GM23338 (cell line): ENCODE measurements around the gene GDF11. TPM values are rescaled to one million over a fixed set of nuclear protein-coding genes. Genes with fewer than 3 reads are reported as not detected.
A peak's percentile ranks its signal among the peaks of the same experiment; 100 is the strongest.

Experiments
- ATAC-seq: fragments of 200-7000 bp; cut with Tn5 transposase; 3 replicates; pipeline ENCODE4 v1.9.1; 2020
- DNase-seq: peaks from one replicate; pipeline ENCODE4 v3.0.0-alpha.2; 2015; ENCODE audit warnings: low spot score
- H2AFZ ChIP-seq: fragments of 200-600 bp; sonication (generic); 2 replicates; pipeline ENCODE4 v1.8.0; 2016; ENCODE audit warnings: antibody characterized with exemption, mild to moderate bottlenecking, moderate library complexity
- H3F3A ChIP-seq: fragments of 200-600 bp; sonication (generic); replicated peaks from 2 replicates; pipeline ENCODE4 v1.8.0; 2017; ENCODE audit warnings: antibody characterized with exemption, mixed run types, low read depth
- H3K27ac ChIP-seq: fragments of 200-600 bp; sonication (generic); 2 replicates; pipeline ENCODE4 v1.6.1; 2016; ENCODE audit warnings: low read depth
- H3K27me3 ChIP-seq: fragments of 200-600 bp; sonication (generic); 2 replicates; pipeline ENCODE4 v1.8.0; 2016; ENCODE audit warnings: mild to moderate bottlenecking, mixed run types, moderate library complexity; ENCODE audit not compliant: insufficient read depth
- H3K36me3 ChIP-seq: fragments of 200-600 bp; sonication (generic); 2 replicates; pipeline ENCODE4 v1.8.0; 2016; ENCODE audit warnings: mild to moderate bottlenecking; ENCODE audit not compliant: insufficient read depth
- H3K4me1 ChIP-seq: fragments of 200-600 bp; sonication (generic); 2 replicates; pipeline ENCODE4 v1.8.0; 2016; ENCODE audit warnings: mild to moderate bottlenecking, moderate library complexity; ENCODE audit not compliant: insufficient read depth
- H3K4me2 ChIP-seq: fragments of 200-600 bp; sonication (generic); 2 replicates; pipeline ENCODE4 v1.7.1; 2017; ENCODE audit warnings: mixed run types
- H3K4me3 ChIP-seq: fragments of 200-600 bp; sonication (generic); 2 replicates; pipeline ENCODE4 v1.6.1; 2016; ENCODE audit warnings: mixed run types
- H3K79me2 ChIP-seq: fragments of 200-600 bp; sonication (generic); replicated peaks from 2 replicates; pipeline ENCODE4 v1.8.0; 2017; ENCODE audit warnings: mild to moderate bottlenecking; ENCODE audit not compliant: insufficient read depth
- H3K9me2 ChIP-seq: fragments of 200-600 bp; sonication (generic); 2 replicates; pipeline ENCODE4 v1.8.0; 2017; ENCODE audit not compliant: insufficient read depth
- H4K20me1 ChIP-seq: fragments of 200-600 bp; sonication (generic); replicated peaks from 2 replicates; pipeline ENCODE4 v1.8.0; 2017; ENCODE audit warnings: mild to moderate bottlenecking; ENCODE audit not compliant: insufficient read depth
- H3K27ac Mint-ChIP-seq: 2 replicates; pipeline ENCODE4 v1.8.0; 2020; ENCODE audit warnings: inconsistent platforms, mild to moderate bottlenecking, moderate library complexity, mixed read lengths
- H3K27me3 Mint-ChIP-seq: 3 replicates; pipeline ENCODE4 v1.8.0; 2022; ENCODE audit warnings: low read depth, mild to moderate bottlenecking, moderate library complexity, mixed read lengths, inconsistent platforms; ENCODE audit not compliant: insufficient read depth, poor library complexity
- H3K36me3 Mint-ChIP-seq: 3 replicates; pipeline ENCODE4 v1.8.0; 2021; ENCODE audit warnings: low read depth, mild to moderate bottlenecking, inconsistent platforms, moderate library complexity, mixed read lengths
- H3K4me1 Mint-ChIP-seq: 3 replicates; pipeline ENCODE4 v1.8.0; 2020; ENCODE audit warnings: mild to moderate bottlenecking, inconsistent platforms, mixed read lengths
- H3K4me3 Mint-ChIP-seq: 3 replicates; pipeline ENCODE4 v1.8.0; 2021; ENCODE audit warnings: moderate library complexity, mild to moderate bottlenecking, inconsistent platforms, mixed read lengths
- H3K9me3 Mint-ChIP-seq: 3 replicates; pipeline ENCODE4 v1.8.0; 2020; ENCODE audit warnings: moderate library complexity, mild to moderate bottlenecking, inconsistent platforms, mixed read lengths
- CREB1 ChIP-seq: fragments of 250-450 bp; sonication (Bioruptor Pico); IDR thresholded peaks from 2 replicates; pipeline ENCODE4 v1.5.0; 2020; ENCODE audit warnings: low read depth, mild to moderate bottlenecking, moderate library complexity
- CTCF ChIP-seq, 2 experiments: fragments of 200-600 bp in 1 of 2; sonication (generic) in 1 of 2; conservative IDR thresholded peaks; 2 replicates each; pipeline versions ENCODE4 v1.5.1 to v1.6.1; 2016 to 2017; ENCODE audit warnings: antibody characterized with exemption in 2 of 2, low read depth in 2 of 2, mild to moderate bottlenecking in 2 of 2, moderate library complexity in 1 of 2
- EZH2 ChIP-seq: fragments of 200-600 bp; sonication (generic); IDR thresholded peaks from one replicate; pipeline ENCODE4 v1.8.0; 2017; ENCODE audit warnings: antibody characterized with exemption, mild to moderate bottlenecking, low read depth; ENCODE audit not compliant: unreplicated experiment
- EZH2phosphoT487 ChIP-seq: fragments of 200-600 bp; sonication (generic); IDR thresholded peaks from one replicate; pipeline ENCODE4 v1.8.1; 2018; ENCODE audit warnings: antibody characterized with exemption; ENCODE audit not compliant: unreplicated experiment
- JUNB ChIP-seq: IDR thresholded peaks from one replicate; pipeline ENCODE4 v1.6.1; 2016; ENCODE audit warnings: antibody characterized with exemption; ENCODE audit not compliant: unreplicated experiment
- NANOG ChIP-seq: IDR thresholded peaks from 2 replicates; pipeline ENCODE4 v1.6.1; 2016; ENCODE audit warnings: antibody characterized with exemption, borderline replicate concordance
- POLR2AphosphoS5 ChIP-seq: IDR thresholded peaks from 2 replicates; pipeline ENCODE4 v1.6.1; 2016; ENCODE audit warnings: antibody characterized with exemption, low read depth
- STAT1 ChIP-seq: IDR thresholded peaks from one replicate; pipeline ENCODE4 v1.6.1; 2016; ENCODE audit warnings: antibody characterized with exemption; ENCODE audit not compliant: unreplicated experiment
- ZNF462 ChIP-seq: fragments of 250-450 bp; sonication (Bioruptor Pico); IDR thresholded peaks from 2 replicates; pipeline ENCODE4 v1.5.0; 2020; ENCODE audit warnings: mild to moderate bottlenecking, moderate library complexity
- polyA plus RNA-seq: library from polyadenylated mRNA; unstranded; fragments of >200 nt; fragmentation: Nextera tagmentation; extraction: Ambion mirVana; gene quantifications from 2 replicates; pipeline ENCODE4 v1.2.1, GENCODE V29; 2016
- total RNA-seq: library from RNA; depleted of rRNA; stranded (reverse); fragments of >200 nt; shearing (Covaris generic); gene quantifications from 2 replicates; pipeline ENCODE4 v1.2.3, GENCODE V29; 2014
- TF ChIP-seq, protein P1 (sequence below): IDR thresholded peaks from one replicate; pipeline ENCODE4 v1.6.1; 2018; ENCODE audit warnings: antibody characterized with exemption; ENCODE audit not compliant: unreplicated experiment
- TF ChIP-seq, protein P2 (sequence below): IDR thresholded peaks from 2 replicates; pipeline ENCODE4 v1.6.1; 2016; ENCODE audit warnings: antibody characterized with exemption

Gene GDF11
- total and polyA plus RNA-seq, 2 experiments from 2014 or later = 3.7 to 12.5 TPM

DNA sequence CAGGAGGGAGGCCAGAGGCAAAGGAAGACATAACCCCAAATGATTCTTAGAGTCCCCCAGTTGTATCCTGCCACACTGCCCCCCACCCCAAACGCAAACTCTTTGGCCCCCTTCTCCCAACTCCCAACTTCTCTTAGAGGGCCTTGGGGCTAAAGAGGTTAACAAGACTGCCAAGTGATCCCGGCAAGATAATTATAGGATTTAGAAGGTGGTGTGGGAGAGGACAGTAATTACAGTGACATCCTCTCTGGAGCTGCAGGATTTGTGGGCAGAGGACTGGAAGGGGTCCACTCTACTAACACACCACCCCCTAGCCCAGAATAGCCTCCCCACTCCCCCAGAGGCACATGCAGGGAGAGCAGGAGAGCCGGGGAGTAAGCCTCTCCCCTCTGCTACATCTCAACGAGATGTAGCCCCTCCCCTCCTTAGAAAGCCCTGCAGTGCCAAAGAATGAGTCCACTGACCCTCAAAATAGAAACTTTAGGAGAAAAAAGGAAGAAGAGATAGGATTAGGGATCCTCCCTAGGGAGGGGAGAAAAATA, 5.3 kb upstream of the GDF11 start:
- peak overlapping the region; percentile 89 for H3K27ac ChIP-seq
- TF ChIP-seq STAT1 (no peak), ZNF462 (CRISPR knock-in tag) (no peak), POLR2AphosphoS5 (no peak), EZH2phosphoT487 (no peak), CREB1 (CRISPR knock-in tag) (no peak), CTCF (conservative IDR thresholded peaks at IDR 0.05; ENCODE audit: low read depth in 2 of 2) (no peak), JUNB (no peak), EZH2 (no peak), NANOG (no peak)
- TF ChIP-seq, protein P1, sequence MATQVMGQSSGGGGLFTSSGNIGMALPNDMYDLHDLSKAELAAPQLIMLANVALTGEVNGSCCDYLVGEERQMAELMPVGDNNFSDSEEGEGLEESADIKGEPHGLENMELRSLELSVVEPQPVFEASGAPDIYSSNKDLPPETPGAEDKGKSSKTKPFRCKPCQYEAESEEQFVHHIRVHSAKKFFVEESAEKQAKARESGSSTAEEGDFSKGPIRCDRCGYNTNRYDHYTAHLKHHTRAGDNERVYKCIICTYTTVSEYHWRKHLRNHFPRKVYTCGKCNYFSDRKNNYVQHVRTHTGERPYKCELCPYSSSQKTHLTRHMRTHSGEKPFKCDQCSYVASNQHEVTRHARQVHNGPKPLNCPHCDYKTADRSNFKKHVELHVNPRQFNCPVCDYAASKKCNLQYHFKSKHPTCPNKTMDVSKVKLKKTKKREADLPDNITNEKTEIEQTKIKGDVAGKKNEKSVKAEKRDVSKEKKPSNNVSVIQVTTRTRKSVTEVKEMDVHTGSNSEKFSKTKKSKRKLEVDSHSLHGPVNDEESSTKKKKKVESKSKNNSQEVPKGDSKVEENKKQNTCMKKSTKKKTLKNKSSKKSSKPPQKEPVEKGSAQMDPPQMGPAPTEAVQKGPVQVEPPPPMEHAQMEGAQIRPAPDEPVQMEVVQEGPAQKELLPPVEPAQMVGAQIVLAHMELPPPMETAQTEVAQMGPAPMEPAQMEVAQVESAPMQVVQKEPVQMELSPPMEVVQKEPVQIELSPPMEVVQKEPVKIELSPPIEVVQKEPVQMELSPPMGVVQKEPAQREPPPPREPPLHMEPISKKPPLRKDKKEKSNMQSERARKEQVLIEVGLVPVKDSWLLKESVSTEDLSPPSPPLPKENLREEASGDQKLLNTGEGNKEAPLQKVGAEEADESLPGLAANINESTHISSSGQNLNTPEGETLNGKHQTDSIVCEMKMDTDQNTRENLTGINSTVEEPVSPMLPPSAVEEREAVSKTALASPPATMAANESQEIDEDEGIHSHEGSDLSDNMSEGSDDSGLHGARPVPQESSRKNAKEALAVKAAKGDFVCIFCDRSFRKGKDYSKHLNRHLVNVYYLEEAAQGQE = no peak
- TF ChIP-seq, protein P2, sequence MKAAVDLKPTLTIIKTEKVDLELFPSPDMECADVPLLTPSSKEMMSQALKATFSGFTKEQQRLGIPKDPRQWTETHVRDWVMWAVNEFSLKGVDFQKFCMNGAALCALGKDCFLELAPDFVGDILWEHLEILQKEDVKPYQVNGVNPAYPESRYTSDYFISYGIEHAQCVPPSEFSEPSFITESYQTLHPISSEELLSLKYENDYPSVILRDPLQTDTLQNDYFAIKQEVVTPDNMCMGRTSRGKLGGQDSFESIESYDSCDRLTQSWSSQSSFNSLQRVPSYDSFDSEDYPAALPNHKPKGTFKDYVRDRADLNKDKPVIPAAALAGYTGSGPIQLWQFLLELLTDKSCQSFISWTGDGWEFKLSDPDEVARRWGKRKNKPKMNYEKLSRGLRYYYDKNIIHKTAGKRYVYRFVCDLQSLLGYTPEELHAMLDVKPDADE = no peak

More for the DNA sequence above, 5.3 kb upstream of the GDF11 start:
- H3K9me3 Mint-ChIP-seq = no peaks in the 10 kb centered on the region; the same call in 2 of the 3 replicates
- H3K4me2 ChIP-seq = peak overlapping the region; percentile 90
- peak overlapping the region; percentile 99 for H2AFZ ChIP-seq
- peaks cover 6% of the 10 kb centered on the region; the same call in 1 of the 2 replicates for H3K4me1 ChIP-seq
- peak overlapping the region; percentile 83 for H3K4me3 Mint-ChIP-seq
- no peaks in the 10 kb centered on the region for H3K9me2 ChIP-seq
- DNase-seq (no peak), ATAC-seq (peak; percentile 39)
- peaks cover 14% of the 10 kb centered on the region for H3K27me3 Mint-ChIP-seq
- H4K20me1 ChIP-seq = no peaks in the 10 kb centered on the region
- peak overlapping the region; percentile 61 for H3K4me3 ChIP-seq
- H3K27me3 ChIP-seq = no peaks in the 10 kb centered on the region
- H3K36me3 Mint-ChIP-seq = no peaks in the 10 kb centered on the region
- H3K27ac Mint-ChIP-seq = peak overlapping the region; percentile 96
- H3K79me2 ChIP-seq = no peaks in the 10 kb centered on the region
- H3K36me3 ChIP-seq = no peaks in the 10 kb centered on the region
- peaks cover 29% of the 10 kb centered on the region for H3K4me1 Mint-ChIP-seq
- no peaks in the 10 kb centered on the region for H3F3A ChIP-seq
